Endothelial cell of umbilical vein (primary cell): ENCODE data around the gene SOX18. TPM values are rescaled to one million over a fixed set of nuclear protein-coding genes. Genes with fewer than 3 reads are reported as not detected.
A peak's percentile ranks its signal among the peaks of the same experiment; 100 is the strongest.

Source experiments
- BruUV-seq: library from RNA; stranded (reverse); fragments of 400-500 nt; replicated peaks from 2 replicates; lab custom pipeline; 2021; lab: Mats Ljungman, UMichigan
- CTCF ChIA-PET: fragments of 300-600, 350-600 bp; sonication (Branson Sonifier 250); formaldehyde crosslinking; loops from one replicate; lab custom pipeline; 2021; ENCODE audit warnings: antibody characterized with exemption, inconsistent platforms; lab: Charles Lee
- POLR2A ChIA-PET: fragments of 300-600, 350-600 bp; sonication (Branson Sonifier 250); formaldehyde crosslinking; loops from one replicate; lab custom pipeline; 2021; ENCODE audit warnings: antibody characterized with exemption, inconsistent platforms; lab: Charles Lee
- DNase-seq: peaks from one replicate; pipeline ENCODE4 v3.0.0-alpha.2; 2011; ENCODE audit warnings: low read depth, low spot score
- FAIRE-seq: peaks from 2 replicates; lab custom pipeline; 2011; peaks lifted over from hg19 to GRCh38; lab: Jason Lieb, UNC
- H2AFZ ChIP-seq: 2 replicates; pipeline ENCODE4 v1.6.0; 2012; ENCODE audit warnings: low read depth, low read length, control low read depth, inconsistent platforms
- H3K27ac ChIP-seq: 2 replicates; pipeline ENCODE4 v1.5.1; 2011; ENCODE audit warnings: low read depth, mild to moderate bottlenecking, control low read depth, low read length, moderate library complexity; ENCODE audit not compliant: insufficient read depth
- H3K27me3 ChIP-seq, 2 experiments: 2 replicates each; pipeline versions ENCODE4 v1.6.0 to v1.6.1; 2011; ENCODE audit warnings: low read length in 2 of 2, mixed read lengths in 1 of 2; ENCODE audit not compliant: control insufficient read depth in 2 of 2, insufficient read depth in 2 of 2
- H3K36me3 ChIP-seq, 2 experiments: 2 replicates in 1 of 2; 3 replicates in 1 of 2; pipeline ENCODE4 v1.5.1; 2011; ENCODE audit warnings: low read length in 2 of 2, mild to moderate bottlenecking in 1 of 2, moderate library complexity in 1 of 2; ENCODE audit not compliant: control insufficient read depth in 2 of 2, insufficient read depth in 2 of 2; ENCODE audit errors: extremely low read depth in 1 of 2
- H3K4me1 ChIP-seq: 3 replicates; pipeline ENCODE4 v1.5.1; 2011; ENCODE audit warnings: mild to moderate bottlenecking, low read length; ENCODE audit not compliant: control insufficient read depth, insufficient read depth; ENCODE audit errors: extremely low read depth
- H3K4me2 ChIP-seq: 2 replicates; pipeline ENCODE4 v1.6.1; 2011; ENCODE audit warnings: low read length, control low read depth, mixed read lengths; ENCODE audit not compliant: insufficient read depth
- H3K4me3 ChIP-seq, 3 experiments: fragments of 200-600 bp in 1 of 3; sonication (generic), shearing (Covaris generic) in 1 of 3; replicated peaks in 1 of 3; 2 replicates each; pipeline ENCODE4 v1.5.1; 2011 to 2016; ENCODE audit warnings: control low read depth in 3 of 3, low read length in 3 of 3, mild to moderate bottlenecking in 2 of 3, inconsistent platforms in 1 of 3, low read depth in 1 of 3, moderate library complexity in 1 of 3; ENCODE audit not compliant: insufficient read depth in 1 of 3
- H3K79me2 ChIP-seq: 2 replicates; pipeline ENCODE4 v1.6.0; 2012; ENCODE audit warnings: low read length, inconsistent platforms; ENCODE audit not compliant: control insufficient read depth, insufficient read depth
- H3K9ac ChIP-seq: replicated peaks from 2 replicates; pipeline ENCODE3; 2011; ENCODE audit warnings: low read length, control low read depth; ENCODE audit not compliant: insufficient read depth; ENCODE audit errors: extremely low read depth
- H3K9me1 ChIP-seq: replicated peaks from 3 replicates; pipeline ENCODE4 v1.6.0; 2011; ENCODE audit warnings: mild to moderate bottlenecking, low read length; ENCODE audit not compliant: control insufficient read depth, insufficient read depth; ENCODE audit errors: extremely low read depth
- H3K9me3 ChIP-seq: replicated peaks from 2 replicates; pipeline ENCODE4 v1.5.1; 2012; ENCODE audit warnings: low read length, inconsistent platforms; ENCODE audit not compliant: control insufficient read depth, insufficient read depth
- H4K20me1 ChIP-seq: replicated peaks from 2 replicates; pipeline ENCODE3; 2011; ENCODE audit warnings: mild to moderate bottlenecking, low read length; ENCODE audit not compliant: control insufficient read depth, insufficient read depth; ENCODE audit errors: extremely low read depth
- EZH2 ChIP-seq: IDR thresholded peaks from 2 replicates; pipeline ENCODE4 v1.6.1; 2012; ENCODE audit warnings: borderline replicate concordance, low read depth, mild to moderate bottlenecking, moderate library complexity, low read length, inconsistent platforms; ENCODE audit not compliant: severe bottlenecking
- FOS ChIP-seq: IDR thresholded peaks from 2 replicates; pipeline ENCODE4 v1.6.1; 2011; ENCODE audit warnings: mild to moderate bottlenecking, low read length, moderate library complexity, borderline replicate concordance; ENCODE audit not compliant: insufficient read depth
- GATA2 ChIP-seq: IDR thresholded peaks from 2 replicates; pipeline ENCODE4 v1.7.0; 2011; ENCODE audit warnings: low read depth, mild to moderate bottlenecking, moderate library complexity, mixed read lengths, low read length; ENCODE audit not compliant: insufficient read length, insufficient read depth
- dilution Hi-C: fragments of 300-500 bp; cut with MboI; formaldehyde crosslinking; loops from one replicate; pipeline ENCODE4 v1.15.0; 2019; ENCODE audit warnings: low sequenced_read_pairs; ENCODE audit not compliant: extremely low pct_ligation_motif_present
- intact Hi-C: fragments of 100-400 bp; cut with micrococcal nuclease; formaldehyde crosslinking; loops from one replicate; pipeline ENCODE4 v1.10.0; 2022
- polyA plus RNA-seq, 4 experiments: library from polyadenylated mRNA; depleted of rRNA in 3 of 4; stranded (reverse) in 3 of 4; unstranded in 1 of 4; fragments of >200 nt; gene quantifications; 2 replicates each; pipeline versions ENCODE4 v1.2.1 to v1.2.3, GENCODE V29; 2011 to 2012; ENCODE audit warnings: missing spikeins in 1 of 4
- total RNA-seq: library from RNA; stranded (reverse); gene quantifications from 2 replicates; pipeline ENCODE4 v1.2.3, GENCODE V29; 2021
- TF ChIP-seq, protein P1 (sequence below): IDR thresholded peaks from 2 replicates; pipeline ENCODE4 v1.6.1; 2011; ENCODE audit not compliant: insufficient read depth, insufficient read length
- TF ChIP-seq, protein P2 (sequence below), 2 donors: IDR thresholded peaks; 1 replicate in 1 of 2; 2 replicates in 1 of 2; pipeline ENCODE4 v1.5.1; 2011; ENCODE audit warnings: low read length in 2 of 2, mild to moderate bottlenecking in 2 of 2, moderate library complexity in 2 of 2, control low read depth in 1 of 2, inconsistent platforms in 1 of 2, low read depth in 1 of 2; ENCODE audit not compliant: insufficient read depth in 1 of 2; ENCODE audit errors: extremely low read depth in 1 of 2

SOX18 gene
- total and polyA plus RNA-seq, 2 donors (not counting 3 experiments of a cell fraction or from before 2014, with no cell fraction given): 20.9 to 175 TPM

GRCh38 chr20:64084685-64085152 is 35.3 kb upstream of the SOX18 start:
- peaks cover 23 to 32% of the 10 kb centered on the region in 2 experiments for H3K27me3 ChIP-seq
- ChIA-PET POLR2A (no interaction called here), CTCF (interaction anchor here (1.1 to 2.8 kb wide), 6 partner anchors 15 to 591 kb away, joined by 3 to 66 read pairs (median 6); no protein-coding TSS in a partner anchor)
- intact Hi-C loops: no loop called here
- peaks cover 6% of the 10 kb centered on the region for H3K4me1 ChIP-seq
- DNase-seq: no peak
- H3K27ac ChIP-seq: no peak overlapping the region
- no peaks in the 10 kb centered on the region for H4K20me1 ChIP-seq
- no peak overlapping the region for H2AFZ ChIP-seq
- no peaks in the 10 kb centered on the region for H3K36me3 ChIP-seq
- H3K4me3 ChIP-seq: no peak overlapping the region
- dilution Hi-C loops: no loop called here
- H3K4me2 ChIP-seq: no peak overlapping the region
- TF ChIP-seq EZH2: peak; percentile 58
- TF ChIP-seq GATA2: no peak
- H3K9ac ChIP-seq: no peak overlapping the region
- FAIRE-seq: no peak
- no peaks in the 10 kb centered on the region for H3K79me2 ChIP-seq
- BruUV-seq: no TSS peak
- no peaks in the 10 kb centered on the region for H3K9me3 ChIP-seq
- no peaks in the 10 kb centered on the region for H3K9me1 ChIP-seq

DNA sequence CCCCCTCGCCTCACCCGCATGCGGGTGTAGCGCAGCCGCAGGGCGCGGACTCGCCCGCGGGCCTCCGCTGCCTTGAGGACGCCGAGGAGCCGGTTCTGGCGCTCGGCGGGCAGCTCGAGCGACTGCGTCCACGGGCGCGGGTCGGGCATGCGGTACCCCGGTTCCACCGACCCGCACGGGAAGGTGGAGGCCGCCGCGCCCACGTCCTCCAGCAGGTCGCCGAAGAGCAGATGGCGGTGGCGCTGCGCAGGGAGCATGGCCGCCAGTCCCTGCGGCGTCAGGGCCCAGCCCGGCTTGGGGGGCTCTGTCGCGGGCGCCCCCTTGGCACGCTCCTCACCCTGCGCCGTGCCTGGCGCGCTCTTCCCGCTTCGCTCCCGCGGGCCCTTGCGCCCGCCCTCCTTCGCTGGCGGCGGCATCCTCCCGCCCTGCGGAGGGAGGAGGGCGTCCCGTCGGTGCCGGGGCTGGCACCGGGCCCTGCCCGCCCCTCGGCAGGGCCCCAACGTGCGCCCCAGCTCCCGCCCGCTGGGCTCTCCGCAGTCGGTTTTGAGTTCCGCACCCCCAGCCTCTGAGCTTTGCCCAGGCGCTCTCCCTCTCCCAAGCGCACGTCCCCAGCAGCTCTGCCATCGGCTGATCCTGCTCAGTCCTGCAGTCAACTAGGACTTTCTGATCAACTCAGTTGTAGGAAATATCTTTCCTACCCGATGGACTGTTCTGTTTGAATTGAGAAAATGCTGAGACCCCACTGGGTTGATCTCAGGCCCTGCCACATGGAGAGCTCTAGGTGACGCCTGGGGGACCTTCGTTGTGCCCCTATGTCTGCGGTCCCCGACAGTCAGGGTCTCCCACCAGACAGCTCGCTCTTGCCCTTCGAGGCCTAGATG is 34.6 kb upstream of the SOX18 start, which contains the start of gene LKAAEAR1:
Gene LKAAEAR1 (minus strand): TSS at position 595 of the 881 bp plus-strand sequence. CDS start 179 bp downstream, at position 416.
- Histone ChIP-seq H3K4me1 (peaks cover 10% of the 10 kb centered on the region), H3K9me1 (no peaks in the 10 kb centered on the region), H3K79me2 (no peaks in the 10 kb centered on the region), H3K36me3 (no peaks in the 10 kb centered on the region), H3K4me3 (peak within 1 kb of the TSS in 1 of 3 experiments; percentile 34), H3K9me3 (no peaks in the 10 kb centered on the region), H3K27ac (no peak within 1 kb of the TSS), H2AFZ (peak within 1 kb of the TSS; percentile 46), H3K9ac (no peak within 1 kb of the TSS), H3K27me3 (peaks cover 23 to 32% of the 10 kb centered on the region in 2 experiments), H3K4me2 (peak within 1 kb of the TSS; percentile 34), H4K20me1 (no peaks in the 10 kb centered on the region)
- FAIRE-seq (no peak), DNase-seq (peak; percentile 23)
- POLR2A ChIA-PET: interaction anchor here (1.0 kb wide), 1 partner anchor 45 kb away, joined by 3 read pairs; no protein-coding TSS in a partner anchor
- CTCF ChIA-PET: interaction anchor here (0.7 to 2.8 kb wide), 23 partner anchors 9 to 591 kb away, joined by 3 to 66 read pairs (median 5); partner anchors contain the start of genes NPBWR2, PRPF6, SAMD10 and TCEA2
- TF ChIP-seq FOS: no peak
- TF ChIP-seq GATA2: no peak
- TF ChIP-seq, protein P1, sequence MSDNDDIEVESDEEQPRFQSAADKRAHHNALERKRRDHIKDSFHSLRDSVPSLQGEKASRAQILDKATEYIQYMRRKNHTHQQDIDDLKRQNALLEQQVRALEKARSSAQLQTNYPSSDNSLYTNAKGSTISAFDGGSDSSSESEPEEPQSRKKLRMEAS: no peak
- TF ChIP-seq, protein P2, sequence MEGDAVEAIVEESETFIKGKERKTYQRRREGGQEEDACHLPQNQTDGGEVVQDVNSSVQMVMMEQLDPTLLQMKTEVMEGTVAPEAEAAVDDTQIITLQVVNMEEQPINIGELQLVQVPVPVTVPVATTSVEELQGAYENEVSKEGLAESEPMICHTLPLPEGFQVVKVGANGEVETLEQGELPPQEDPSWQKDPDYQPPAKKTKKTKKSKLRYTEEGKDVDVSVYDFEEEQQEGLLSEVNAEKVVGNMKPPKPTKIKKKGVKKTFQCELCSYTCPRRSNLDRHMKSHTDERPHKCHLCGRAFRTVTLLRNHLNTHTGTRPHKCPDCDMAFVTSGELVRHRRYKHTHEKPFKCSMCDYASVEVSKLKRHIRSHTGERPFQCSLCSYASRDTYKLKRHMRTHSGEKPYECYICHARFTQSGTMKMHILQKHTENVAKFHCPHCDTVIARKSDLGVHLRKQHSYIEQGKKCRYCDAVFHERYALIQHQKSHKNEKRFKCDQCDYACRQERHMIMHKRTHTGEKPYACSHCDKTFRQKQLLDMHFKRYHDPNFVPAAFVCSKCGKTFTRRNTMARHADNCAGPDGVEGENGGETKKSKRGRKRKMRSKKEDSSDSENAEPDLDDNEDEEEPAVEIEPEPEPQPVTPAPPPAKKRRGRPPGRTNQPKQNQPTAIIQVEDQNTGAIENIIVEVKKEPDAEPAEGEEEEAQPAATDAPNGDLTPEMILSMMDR (IDR thresholded peaks at IDR 0.05; ENCODE audit: extremely low read depth in 1 of 2, insufficient read depth in 1 of 2, low read depth in 1 of 2, low read length in 2 of 2): no peak
- peak; percentile 100 for TF ChIP-seq EZH2
- BruUV-seq: no TSS peak
- intact Hi-C loops: loop anchor here (1.0 kb wide), 2 partner anchors 18 to 36 kb away; no protein-coding TSS in a partner anchor
- dilution Hi-C loops: no loop called here
